ENCODE data around the gene ARHGAP25.

Gene ARHGAP25

GRCh38 chr2:68742626-68743415 lies 8.2 kb downstream of the ARHGAP25 start:
- peak overlapping the region; percentile 68 for H3K27ac ChIP-seq (ENCODE audit: low read depth, low read length)
- H3K4me1 ChIP-seq (ENCODE audit: control insufficient read depth, low read length), result peaks cover 87% of the 10 kb centered on the region
- H3K27me3 ChIP-seq (ENCODE audit: control insufficient read depth, low read length), result no peaks in the 10 kb centered on the region
- peak overlapping the region; percentile 63 for H3K4me3 ChIP-seq (ENCODE audit: low read length)
- H3K9me3 ChIP-seq (ENCODE audit: control insufficient read depth, insufficient read depth, low read length), result no peaks in the 10 kb centered on the region
- TF ChIP-seq CTCF (IDR thresholded peaks at IDR 0.05; ENCODE audit: low read depth, low read length, poor library complexity, severe bottlenecking) (no peak), EZH2phosphoT487 (IDR thresholded peaks at IDR 0.05; ENCODE audit: borderline replicate concordance, low read length) (no peak)
- peaks cover 76% of the 10 kb centered on the region for H3K79me2 ChIP-seq (ENCODE audit: control insufficient read depth, low read length)
- H3F3A ChIP-seq (ENCODE audit: control insufficient read depth, insufficient read depth), result peaks cover 33% of the 10 kb centered on the region
- no peaks in the 10 kb centered on the region for H3K9me2 ChIP-seq (replicated peaks; ENCODE audit: control insufficient read depth, low read length)
- H3K36me3 ChIP-seq (ENCODE audit: control insufficient read depth, low read length), result peaks cover 25% of the 10 kb centered on the region
- peak overlapping the region; percentile 84 for H3K4me2 ChIP-seq (ENCODE audit: low read length)
- H4K20me1 ChIP-seq (ENCODE audit: control insufficient read depth, insufficient read depth, low read depth, low read length), result no peaks in the 10 kb centered on the region

- H3K4me1 ChIP-seq (ENCODE audit: control insufficient read depth, low read length), result peaks cover 87% of the 10 kb centered on the region
- H3K27me3 ChIP-seq (ENCODE audit: control insufficient read depth, low read length), result no peaks in the 10 kb centered on the region
- peak overlapping the region; percentile 68; the same call in 1 of the 2 replicates for H3K27ac ChIP-seq (ENCODE audit: low read depth, low read length)
- H3K79me2 ChIP-seq (ENCODE audit: control insufficient read depth, low read length), result peaks cover 69% of the 10 kb centered on the region
- H3K36me3 ChIP-seq (ENCODE audit: control insufficient read depth, low read length), result peaks cover 25% of the 10 kb centered on the region
- no peaks in the 10 kb centered on the region for H4K20me1 ChIP-seq (ENCODE audit: control insufficient read depth, insufficient read depth, low read depth, low read length)
- TF ChIP-seq CTCF (IDR thresholded peaks at IDR 0.05; ENCODE audit: low read depth, low read length, poor library complexity, severe bottlenecking) (no peak), EZH2phosphoT487 (IDR thresholded peaks at IDR 0.05; ENCODE audit: borderline replicate concordance, low read length) (no peak)
- H3K4me2 ChIP-seq (ENCODE audit: low read length), result peak overlapping the region; percentile 84
- H3K9me2 ChIP-seq (replicated peaks; ENCODE audit: control insufficient read depth, low read length), result no peaks in the 10 kb centered on the region
- no peaks in the 10 kb centered on the region for H3K9me3 ChIP-seq (ENCODE audit: control insufficient read depth, insufficient read depth, low read length)
- H3K4me3 ChIP-seq (ENCODE audit: low read length), result peak overlapping the region; percentile 63; the same call in 1 of the 2 replicates
- peaks cover 33% of the 10 kb centered on the region for H3F3A ChIP-seq (ENCODE audit: control insufficient read depth, insufficient read depth)
These were observed 8.9 kb downstream of the ARHGAP25 start for GRCh38 chr2:68743531-68743930.

- TF ChIP-seq CTCF (IDR thresholded peaks at IDR 0.05; ENCODE audit: low read depth, low read length, poor library complexity, severe bottlenecking) (peak; percentile 60), EZH2phosphoT487 (IDR thresholded peaks at IDR 0.05; ENCODE audit: borderline replicate concordance, low read length) (no peak)
- no peak overlapping the region for H3K4me3 ChIP-seq (ENCODE audit: low read length)
- H3K27ac ChIP-seq (ENCODE audit: low read depth, low read length), result no peak overlapping the region
- H3K4me2 ChIP-seq (ENCODE audit: low read length), result peak overlapping the region; percentile 15
- H3F3A ChIP-seq (ENCODE audit: control insufficient read depth, insufficient read depth), result peaks cover 29% of the 10 kb centered on the region
- H4K20me1 ChIP-seq (ENCODE audit: control insufficient read depth, insufficient read depth, low read depth, low read length), result no peaks in the 10 kb centered on the region
- no peaks in the 10 kb centered on the region for H3K9me3 ChIP-seq (ENCODE audit: control insufficient read depth, insufficient read depth, low read length)
- H3K79me2 ChIP-seq (ENCODE audit: control insufficient read depth, low read length), result peaks cover 63% of the 10 kb centered on the region
- no peaks in the 10 kb centered on the region for H3K27me3 ChIP-seq (ENCODE audit: control insufficient read depth, low read length)
- peaks cover 87% of the 10 kb centered on the region for H3K4me1 ChIP-seq (ENCODE audit: control insufficient read depth, low read length)
- H3K36me3 ChIP-seq (ENCODE audit: control insufficient read depth, low read length), result peaks cover 25% of the 10 kb centered on the region
- no peaks in the 10 kb centered on the region for H3K9me2 ChIP-seq (replicated peaks; ENCODE audit: control insufficient read depth, low read length)
These were observed 9.8 kb downstream of the ARHGAP25 start for GRCh38 chr2:68744366-68744912.
